ENCODE measurements around the gene CFL1.
"Not testable (repeated sequence)": the region's sequence is repeated elsewhere in the genome, so short reads cannot be mapped to it uniquely, and the experiment has no call there.

The CFL1 gene

GRCh38 chr11:65892137-65892540 lies 34.2 kb upstream of the CFL1 start:
- Mint-ChIP-seq H3K4me1 (peaks cover 72% of the 10 kb centered on the region), H3K27ac (peak overlapping the region; percentile 64 to 68), H3K4me3 (peak overlapping the region; percentile 89 to 98)
- ATAC-seq, result peak; percentile 22
- H3K9me3 Mint-ChIP-seq, H3K27me3 Mint-ChIP-seq: not testable (repeated sequence)
- DNase-seq, result peak; percentile 46 to 62

- Mint-ChIP-seq H3K4me1 (peaks cover 72% of the 10 kb centered on the region), H3K4me3 (peak overlapping the region; percentile 89 to 98), H3K27me3 (no peaks in the 10 kb centered on the region), H3K9me3 (no peaks in the 10 kb centered on the region), H3K27ac (peak overlapping the region; percentile 64 to 68)
- ATAC-seq (peak; percentile 10), DNase-seq (peak; percentile 36 to 61)
Observed at GRCh38 chr11:65891219-65892136, 33.5 kb upstream of the CFL1 start.

GRCh38 chr11:65890324-65891218 lies 32.6 kb upstream of the CFL1 start, which contains the start of gene CCDC85B:
Gene CCDC85B (plus strand): TSS chr11:65890673. CDS start chr11:65890784, 111 bp downstream.
- Mint-ChIP-seq H3K9me3 (no peaks in the 10 kb centered on the region), H3K4me1 (peaks cover 70% of the 10 kb centered on the region), H3K27ac (peak within 1 kb of the TSS; percentile 94 to 95), H3K4me3 (peak within 1 kb of the TSS; percentile 89 to 98), H3K27me3 (no peaks in the 10 kb centered on the region)
- peak; percentile 98 for DNase-seq
- peak; percentile 71 for ATAC-seq

- Mint-ChIP-seq H3K27me3 (no peaks in the 10 kb centered on the region), H3K4me3 (peak within 1 kb of the TSS; percentile 89 to 98), H3K27ac (peak within 1 kb of the TSS; percentile 94 to 99), H3K4me1 (peaks cover 72% of the 10 kb centered on the region), H3K9me3 (no peaks in the 10 kb centered on the region)
- peak; percentile 73 for ATAC-seq
- DNase-seq, result peak; percentile 91 to 94
Observed at GRCh38 chr11:65888163-65888814, 30.3 kb upstream of the CFL1 start, which contains the start of gene FIBP. Gene FIBP (minus strand): TSS chr11:65888471. CDS start chr11:65888418, 53 bp downstream.

- peak overlapping the region; percentile 89 to 98 for H3K4me3 Mint-ChIP-seq
- peak overlapping the region; percentile 93 to 99 for H3K27ac Mint-ChIP-seq
- DNase-seq (no peak), ATAC-seq (no peak)
- H3K9me3 Mint-ChIP-seq, result no peaks in the 10 kb centered on the region
- H3K4me1 Mint-ChIP-seq, result peaks cover 67% of the 10 kb centered on the region
- H3K27me3 Mint-ChIP-seq, result no peaks in the 10 kb centered on the region
Observed at GRCh38 chr11:65887723-65888162, 29.8 kb upstream of the CFL1 start.

GRCh38 chr11:65886826-65887722 lies 29.1 kb upstream of the CFL1 start:
- no peak for ATAC-seq
- no peak for DNase-seq
- Mint-ChIP-seq H3K4me1 (peaks cover 67% of the 10 kb centered on the region), H3K4me3 (peak overlapping the region; percentile 89 to 98), H3K27ac (peak overlapping the region; percentile 12 to 91), H3K27me3 (no peaks in the 10 kb centered on the region), H3K9me3 (no peaks in the 10 kb centered on the region)

- no peaks in the 10 kb centered on the region for H3K9me3 Mint-ChIP-seq
- no peak for DNase-seq
- no peaks in the 10 kb centered on the region for H3K27me3 Mint-ChIP-seq
- no peak overlapping the region for H3K27ac Mint-ChIP-seq
- ATAC-seq, result no peak
- H3K4me3 Mint-ChIP-seq, result no peak overlapping the region
- H3K4me1 Mint-ChIP-seq, result peaks cover 77% of the 10 kb centered on the region
Observed at GRCh38 chr11:65885808-65886536, 28.0 kb upstream of the CFL1 start.

- H3K9me3 Mint-ChIP-seq, result no peaks in the 10 kb centered on the region
- H3K4me1 Mint-ChIP-seq, result peaks cover 82% of the 10 kb centered on the region
- DNase-seq (no peak), ATAC-seq (no peak)
- H3K27me3 Mint-ChIP-seq, result no peaks in the 10 kb centered on the region
- no peak overlapping the region for H3K4me3 Mint-ChIP-seq
- H3K27ac Mint-ChIP-seq, result no peak overlapping the region
Observed at GRCh38 chr11:65885231-65885630, 27.3 kb upstream of the CFL1 start.

GRCh38 chr11:65884716-65885092 lies 26.7 kb upstream of the CFL1 start:
- Mint-ChIP-seq H3K4me1 (peaks cover 82% of the 10 kb centered on the region), H3K27me3 (no peaks in the 10 kb centered on the region), H3K4me3 (no peak overlapping the region), H3K9me3 (no peaks in the 10 kb centered on the region), H3K27ac (no peak overlapping the region)
- ATAC-seq (peak; percentile 46), DNase-seq (peak; percentile 81 to 83)

GRCh38 chr11:65883786-65884715 lies 26.1 kb upstream of the CFL1 start:
- H3K4me3 Mint-ChIP-seq, result no peak overlapping the region
- DNase-seq, result no peak
- peaks cover 82% of the 10 kb centered on the region for H3K4me1 Mint-ChIP-seq
- no peaks in the 10 kb centered on the region for H3K27me3 Mint-ChIP-seq
- no peak overlapping the region for H3K27ac Mint-ChIP-seq
- no peak for ATAC-seq
- H3K9me3 Mint-ChIP-seq, result no peaks in the 10 kb centered on the region

- Mint-ChIP-seq H3K27ac (no peak overlapping the region), H3K4me1 (peaks cover 87% of the 10 kb centered on the region), H3K9me3 (no peaks in the 10 kb centered on the region), H3K27me3 (no peaks in the 10 kb centered on the region), H3K4me3 (no peak overlapping the region)
- DNase-seq, result no peak
- ATAC-seq, result no peak
Observed at GRCh38 chr11:65883058-65883761, 25.2 kb upstream of the CFL1 start.

Measured in stimulated activated naive CD8-positive, alpha-beta T cell treated with anti-CD3 and anti-CD28 coated beads, Interleukin-15, amount 100 ng/mL, for 72 hours (primary cell).